Osteoblast (primary cell): Measurements from ENCODE around the gene KRT4. TPM values are rescaled to one million over a fixed set of nuclear protein-coding genes. Genes with fewer than 3 reads are reported as not detected.
"Not testable (repeated sequence)": the region's sequence is repeated elsewhere in the genome, so short reads cannot be mapped to it uniquely, and the experiment has no call there.

Experiments
- DNase-seq: peaks from one replicate; pipeline ENCODE4 v3.0.0; 2011; ENCODE audit warnings: low spot score, mixed read lengths; ENCODE audit not compliant: insufficient read length; ENCODE audit errors: missing footprints
- H2AFZ ChIP-seq: 2 replicates; pipeline ENCODE4 v1.6.0; 2011; ENCODE audit warnings: mild to moderate bottlenecking, low read length
- H3K27ac ChIP-seq: 2 replicates; pipeline ENCODE4 v1.5.1; 2011; ENCODE audit warnings: mild to moderate bottlenecking, low read depth, low read length, moderate library complexity
- H3K27me3 ChIP-seq: 2 replicates; pipeline ENCODE4 v1.6.0; 2012; ENCODE audit warnings: mild to moderate bottlenecking, control low read depth, inconsistent platforms, low read length, moderate library complexity; ENCODE audit not compliant: insufficient read depth
- H3K36me3 ChIP-seq: 2 replicates; pipeline ENCODE4 v1.5.1; 2011; ENCODE audit warnings: mild to moderate bottlenecking, low read length, control low read depth, moderate library complexity; ENCODE audit not compliant: insufficient read depth
- H3K4me1 ChIP-seq: 2 replicates; pipeline ENCODE4 v1.5.1; 2011; ENCODE audit warnings: mild to moderate bottlenecking, low read length, control low read depth, moderate library complexity; ENCODE audit not compliant: insufficient read depth
- H3K4me2 ChIP-seq: 2 replicates; pipeline ENCODE4 v1.6.0; 2011; ENCODE audit warnings: mild to moderate bottlenecking, low read length; ENCODE audit not compliant: insufficient read depth
- H3K4me3 ChIP-seq: fragments of 200-600 bp; sonication (generic); 3 replicates; pipeline ENCODE4 v1.5.1; 2012; ENCODE audit warnings: mild to moderate bottlenecking, low read length, inconsistent platforms; ENCODE audit not compliant: insufficient read depth
- H3K79me2 ChIP-seq: 2 replicates; pipeline ENCODE4 v1.6.0; 2012; ENCODE audit warnings: mild to moderate bottlenecking, low read length, control low read depth, inconsistent platforms; ENCODE audit not compliant: insufficient read depth
- H3K9me3 ChIP-seq: 2 replicates; pipeline ENCODE4 v1.5.1; 2011; ENCODE audit warnings: low read depth, low read length, control low read depth
- H4K20me1 ChIP-seq: 2 replicates; pipeline ENCODE4 v1.6.0; 2012; ENCODE audit warnings: mild to moderate bottlenecking, low read length, control low read depth; ENCODE audit not compliant: insufficient read depth
- CTCF ChIP-seq: IDR thresholded peaks from 2 replicates; pipeline ENCODE4 v1.5.1; 2011; ENCODE audit warnings: mild to moderate bottlenecking, low read depth, low read length, moderate library complexity; ENCODE audit errors: extremely low read depth
- total RNA-seq: library from RNA; depleted of rRNA; stranded (reverse); fragments of >200 nt; gene quantifications from 2 replicates; pipeline ENCODE4 v1.2.3, GENCODE V29; 2012

KRT4 gene
- total RNA-seq, 1 donor = not detected

- H2AFZ ChIP-seq = no peak overlapping the region
- no peak for TF ChIP-seq CTCF
- no peak overlapping the region for H3K4me3 ChIP-seq
- no peak overlapping the region for H3K4me2 ChIP-seq
- H3K4me1 ChIP-seq = peaks cover 9% of the 10 kb centered on the region
- H4K20me1 ChIP-seq = peaks cover 3% of the 10 kb centered on the region
- no peaks in the 10 kb centered on the region for H3K9me3 ChIP-seq
- H3K36me3 ChIP-seq = no peaks in the 10 kb centered on the region
- H3K27ac ChIP-seq = no peak overlapping the region
- H3K27me3 ChIP-seq = peaks cover 12% of the 10 kb centered on the region
- H3K79me2 ChIP-seq = no peaks in the 10 kb centered on the region
- peak; percentile 57 for DNase-seq
Measured at GRCh38 chr12:52857500-52857899, 43.6 kb upstream of the KRT4 start.

- Histone ChIP-seq H3K27ac (no peak overlapping the region), H3K4me2 (no peak overlapping the region), H4K20me1 (peaks cover 3% of the 10 kb centered on the region), H3K9me3 (no peaks in the 10 kb centered on the region), H3K36me3 (no peaks in the 10 kb centered on the region), H3K4me1 (peaks cover 9% of the 10 kb centered on the region), H3K79me2 (no peaks in the 10 kb centered on the region), H3K27me3 (peaks cover 12% of the 10 kb centered on the region), H3K4me3 (no peak overlapping the region), H2AFZ (no peak overlapping the region)
- no peak for DNase-seq
- TF ChIP-seq CTCF = no peak
Measured at GRCh38 chr12:52856787-52857186, 42.9 kb upstream of the KRT4 start.

- not testable (repeated sequence) for DNase-seq, H3K4me1 ChIP-seq, H3K27ac ChIP-seq, H3K4me2 ChIP-seq, H3K4me3 ChIP-seq, H3K79me2 ChIP-seq, H2AFZ ChIP-seq, H3K9me3 ChIP-seq, H4K20me1 ChIP-seq, H3K36me3 ChIP-seq
- H3K27me3 ChIP-seq = peaks cover 15% of the 10 kb centered on the region
Measured at GRCh38 chr12:52856077-52856476, 42.2 kb upstream of the KRT4 start.

- Histone ChIP-seq H3K9me3 (no peaks in the 10 kb centered on the region), H4K20me1 (peaks cover 3% of the 10 kb centered on the region), H2AFZ (no peak overlapping the region), H3K79me2 (no peaks in the 10 kb centered on the region), H3K4me3 (no peak overlapping the region), H3K27me3 (peaks cover 16% of the 10 kb centered on the region), H3K4me1 (peaks cover 4% of the 10 kb centered on the region), H3K36me3 (no peaks in the 10 kb centered on the region), H3K4me2 (no peak overlapping the region), H3K27ac (no peak overlapping the region)
- DNase-seq = no peak
- TF ChIP-seq CTCF = no peak
Measured at GRCh38 chr12:52851787-52852186, 37.9 kb upstream of the KRT4 start.

GRCh38 chr12:52850681-52851080 is 36.8 kb upstream of the KRT4 start:
- no peak overlapping the region for H2AFZ ChIP-seq
- no peak overlapping the region for H3K4me2 ChIP-seq
- no peaks in the 10 kb centered on the region for H3K36me3 ChIP-seq
- no peak for TF ChIP-seq CTCF
- peaks cover 4% of the 10 kb centered on the region for H3K4me1 ChIP-seq
- no peaks in the 10 kb centered on the region for H3K9me3 ChIP-seq
- no peak overlapping the region for H3K4me3 ChIP-seq
- H3K27ac ChIP-seq = no peak overlapping the region
- no peaks in the 10 kb centered on the region for H3K79me2 ChIP-seq
- H3K27me3 ChIP-seq = peaks cover 16% of the 10 kb centered on the region
- H4K20me1 ChIP-seq = peaks cover 3% of the 10 kb centered on the region
- DNase-seq = peak; percentile 18
